DOHH2 (cell line): ENCODE measurements around the gene PITX1.
"Not testable (repeated sequence)": the region's sequence is repeated elsewhere in the genome, so short reads cannot be mapped to it uniquely, and the experiment has no call there.

Experiments used
- H3F3A ChIP-seq: fragments of 200-600 bp; sonication (generic), shearing (Covaris generic); 2 replicates; pipeline ENCODE4 v1.6.0; 2016; ENCODE audit warnings: antibody characterized with exemption, mild to moderate bottlenecking; ENCODE audit not compliant: control insufficient read depth, insufficient read depth
- H3K27ac ChIP-seq: fragments of 200-600 bp; sonication (generic); 2 replicates; pipeline ENCODE4 v1.5.1; 2014; ENCODE audit warnings: low read depth, mild to moderate bottlenecking, low read length, moderate library complexity
- H3K27me3 ChIP-seq: fragments of 200-600 bp; sonication (generic); 2 replicates; pipeline ENCODE4 v1.6.1; 2014; ENCODE audit warnings: mild to moderate bottlenecking, low read length, mixed read lengths; ENCODE audit not compliant: control insufficient read depth
- H3K36me3 ChIP-seq: fragments of 200-600 bp; sonication (generic); 2 replicates; pipeline ENCODE4 v1.6.1; 2014; ENCODE audit warnings: mild to moderate bottlenecking, low read length, moderate library complexity, mixed read lengths; ENCODE audit not compliant: control insufficient read depth
- H3K4me1 ChIP-seq: fragments of 200-600 bp; sonication (generic); 2 replicates; pipeline ENCODE4 v1.6.1; 2014; ENCODE audit warnings: mild to moderate bottlenecking, low read length, mixed read lengths; ENCODE audit not compliant: control insufficient read depth
- H3K4me2 ChIP-seq: fragments of 200-600 bp; sonication (generic); 2 replicates; pipeline ENCODE4 v1.6.0; 2014; ENCODE audit warnings: mild to moderate bottlenecking, low read length, moderate library complexity
- H3K4me3 ChIP-seq: fragments of 200-600 bp; sonication (generic); 2 replicates; pipeline ENCODE4 v1.5.1; 2014; ENCODE audit warnings: mild to moderate bottlenecking, low read length, mixed read lengths
- H3K79me2 ChIP-seq: fragments of 200-600 bp; sonication (generic); 2 replicates; pipeline ENCODE4 v1.6.1; 2014; ENCODE audit warnings: mild to moderate bottlenecking, low read length, mixed read lengths; ENCODE audit not compliant: control insufficient read depth
- H3K9me2 ChIP-seq: fragments of 200-600 bp; sonication (generic); replicated peaks from 2 replicates; pipeline ENCODE4 v1.6.1; 2014; ENCODE audit warnings: mild to moderate bottlenecking, low read length, mixed read lengths; ENCODE audit not compliant: control insufficient read depth
- H3K9me3 ChIP-seq: fragments of 200-600 bp; sonication (generic); 2 replicates; pipeline ENCODE4 v1.6.1; 2014; ENCODE audit warnings: antibody characterized with exemption, low read length, mixed read lengths; ENCODE audit not compliant: control insufficient read depth, insufficient read depth
- H4K20me1 ChIP-seq: fragments of 200-600 bp; sonication (generic); 2 replicates; pipeline ENCODE4 v1.6.0; 2014; ENCODE audit warnings: low read depth, mild to moderate bottlenecking, antibody characterized with exemption, low read length, moderate library complexity; ENCODE audit not compliant: control insufficient read depth, insufficient read depth
- CTCF ChIP-seq: fragments of 200-600 bp; sonication (generic); IDR thresholded peaks from one replicate; pipeline ENCODE4 v1.5.1; 2014; ENCODE audit warnings: antibody characterized with exemption, mild to moderate bottlenecking, low read depth, low read length; ENCODE audit not compliant: poor library complexity, severe bottlenecking
- EZH2phosphoT487 ChIP-seq: fragments of 200-600 bp; sonication (generic); IDR thresholded peaks from 2 replicates; pipeline ENCODE4 v1.6.1; 2017; ENCODE audit warnings: borderline replicate concordance, mild to moderate bottlenecking, antibody characterized with exemption, low read length, moderate library complexity, mixed read lengths

Gene PITX1

GRCh38 chr5:134993161-134993560, 40.9 kb downstream of the PITX1 start:
- Histone ChIP-seq H3F3A (no peaks in the 10 kb centered on the region), H3K36me3 (no peaks in the 10 kb centered on the region), H3K4me2 (no peak overlapping the region), H3K9me3 (peaks cover 5% of the 10 kb centered on the region; the same call in 1 of the 2 replicates), H3K4me1 (peaks cover 16% of the 10 kb centered on the region), H3K27me3 (no peaks in the 10 kb centered on the region), H3K79me2 (no peaks in the 10 kb centered on the region), H3K9me2 (no peaks in the 10 kb centered on the region), H4K20me1 (no peaks in the 10 kb centered on the region), H3K4me3 (no peak overlapping the region), H3K27ac (no peak overlapping the region)
- no peak for TF ChIP-seq CTCF
- TF ChIP-seq EZH2phosphoT487: no peak

DNA sequence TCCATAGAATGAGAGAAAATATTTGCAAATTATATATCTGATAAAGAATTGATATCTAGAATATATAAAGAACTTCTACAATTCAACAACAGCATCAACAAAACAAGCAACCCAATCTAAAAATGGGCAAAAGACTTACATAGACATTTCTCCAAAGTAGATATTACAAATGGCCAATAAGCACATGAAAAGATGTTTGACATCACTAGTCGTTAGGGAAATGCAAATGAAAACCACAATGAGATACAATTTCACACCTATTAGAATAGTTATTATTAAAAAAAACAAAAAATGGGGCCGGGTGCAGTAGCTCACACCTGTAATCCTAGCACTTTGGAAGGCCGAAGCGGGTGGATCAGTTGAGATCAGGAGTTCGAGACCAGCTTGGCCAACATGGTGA, 41.9 kb downstream of the PITX1 start:
- H3K4me2 ChIP-seq: no peak overlapping the region
- peaks cover 16% of the 10 kb centered on the region for H3K4me1 ChIP-seq
- H3K27ac ChIP-seq: no peak overlapping the region
- no peaks in the 10 kb centered on the region for H3K9me2 ChIP-seq
- H3F3A ChIP-seq: no peaks in the 10 kb centered on the region
- H3K36me3 ChIP-seq: no peaks in the 10 kb centered on the region
- peaks cover 5% of the 10 kb centered on the region; the same call in 1 of the 2 replicates for H3K9me3 ChIP-seq
- TF ChIP-seq EZH2phosphoT487: no peak
- no peak for TF ChIP-seq CTCF
- no peak overlapping the region for H3K4me3 ChIP-seq
- H3K79me2 ChIP-seq: no peaks in the 10 kb centered on the region
- H4K20me1 ChIP-seq: no peaks in the 10 kb centered on the region
- no peaks in the 10 kb centered on the region for H3K27me3 ChIP-seq

DNA sequence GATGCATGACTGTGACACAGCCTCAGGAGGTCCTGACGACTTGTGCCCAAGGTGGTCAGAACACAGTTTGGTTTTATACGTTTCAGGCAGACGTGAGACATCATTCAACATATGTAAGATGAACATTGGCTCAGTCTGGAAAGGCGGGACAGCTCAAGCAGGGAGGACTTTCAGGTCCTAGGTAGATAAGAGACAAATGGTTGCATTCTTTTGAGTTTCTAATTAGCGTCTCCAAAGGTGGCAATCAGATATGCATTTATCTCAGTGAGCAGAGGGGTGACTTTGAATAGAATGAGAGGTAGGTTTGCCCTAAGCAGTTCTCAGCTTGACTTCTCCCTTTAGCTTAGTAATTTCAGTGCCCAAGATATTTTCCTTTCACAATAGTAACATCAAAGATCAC, 43.8 kb downstream of the PITX1 start:
- peaks cover 11% of the 10 kb centered on the region for H3K4me1 ChIP-seq
- H4K20me1 ChIP-seq, H3K9me2 ChIP-seq, H3K27me3 ChIP-seq, H3F3A ChIP-seq, H3K9me3 ChIP-seq, H3K79me2 ChIP-seq, H3K36me3 ChIP-seq, H3K4me3 ChIP-seq, H3K27ac ChIP-seq, H3K4me2 ChIP-seq: not testable (repeated sequence)

GRCh38 chr5:134989266-134989830, 44.7 kb downstream of the PITX1 start:
- no peaks in the 10 kb centered on the region for H3K9me2 ChIP-seq
- no peak overlapping the region for H3K4me2 ChIP-seq
- H3K4me1 ChIP-seq: peaks cover 2% of the 10 kb centered on the region
- no peaks in the 10 kb centered on the region for H4K20me1 ChIP-seq
- no peaks in the 10 kb centered on the region for H3K36me3 ChIP-seq
- peaks cover 5% of the 10 kb centered on the region; the same call in 1 of the 2 replicates for H3K9me3 ChIP-seq
- H3K4me3 ChIP-seq: no peak overlapping the region
- TF ChIP-seq EZH2phosphoT487 (no peak), CTCF (no peak)
- no peaks in the 10 kb centered on the region for H3F3A ChIP-seq
- H3K79me2 ChIP-seq: no peaks in the 10 kb centered on the region
- H3K27me3 ChIP-seq: no peaks in the 10 kb centered on the region
- no peak overlapping the region for H3K27ac ChIP-seq
